HCT116 (cell line): Measurements from ENCODE around the gene TRAF3IP1. TPM values are rescaled to one million over a fixed set of nuclear protein-coding genes. Genes with fewer than 3 reads are reported as not detected.

Experiments
- ATAC-seq: fragments of 200-7000 bp; cut with Tn5 transposase; 2 replicates; pipeline ENCODE4 v1.9.1; 2020; ENCODE audit warnings: mild to moderate bottlenecking, moderate library complexity
- BruUV-seq: library from RNA; stranded (reverse); fragments of 400-500 nt; replicated peaks from 2 replicates; lab custom pipeline; 2021; lab: Mats Ljungman, UMichigan
- CTCF ChIA-PET: fragments of 300-600 bp; sonication (Branson Sonifier 250); formaldehyde crosslinking; loops from one replicate; lab custom pipeline; 2021; ENCODE audit warnings: antibody characterized with exemption; lab: Charles Lee
- POLR2A ChIA-PET: fragments of 300-600, 350-600 bp; sonication (Branson Sonifier 250); formaldehyde crosslinking; loops from one replicate; lab custom pipeline; 2021; ENCODE audit warnings: antibody characterized with exemption; lab: Charles Lee
- RAD21 ChIA-PET, 2 experiments: fragments of 300-600 bp; sonication (Branson Sonifier 250); formaldehyde crosslinking; loops; one replicate each; lab custom pipeline; 2023; ENCODE audit warnings: low total read pairs in 2 of 2; ENCODE audit not compliant: uncharacterized antibody in 2 of 2, unreplicated experiment in 2 of 2, low non-redundant PET in 1 of 2; lab: Charles Lee
- DNase-seq: peaks from one replicate; pipeline ENCODE4 v3.0.0-alpha.2; 2010; ENCODE audit warnings: low read depth, low spot score
- H2AFZ ChIP-seq: fragments of 200-600 bp; shearing (Covaris generic), sonication (generic); 2 replicates; pipeline ENCODE4 v1.6.1; 2017; ENCODE audit warnings: low read depth, mixed run types, mixed read lengths, antibody characterized with exemption, low read length; ENCODE audit not compliant: poor library complexity, severe bottlenecking
- H3K27ac ChIP-seq: 2 replicates; pipeline ENCODE4 v1.5.1; 2012; ENCODE audit warnings: low read depth, low read length
- H3K27me3 ChIP-seq: fragments of 200-600 bp; sonication (generic); 2 replicates; pipeline ENCODE4 v1.6.1; 2016; ENCODE audit warnings: mixed run types, low read length, mixed read lengths; ENCODE audit not compliant: insufficient read depth
- H3K36me3 ChIP-seq, 2 experiments: fragments of 200-500 bp in 1 of 2; fragments of 200-600 bp in 1 of 2; sonication (Bioruptor generic) in 1 of 2; sonication (generic) in 1 of 2; 2 replicates each; pipeline versions ENCODE4 v1.5.1 to v1.6.1; 2014 to 2016; ENCODE audit warnings: low read length in 2 of 2, inconsistent platforms in 1 of 2, mixed read lengths in 1 of 2, mixed run types in 1 of 2; ENCODE audit not compliant: insufficient read depth in 2 of 2, control insufficient read depth in 1 of 2
- H3K4me1 ChIP-seq, 2 experiments: fragments of 200-600 bp in 1 of 2; sonication (generic) in 1 of 2; 2 replicates each; pipeline versions ENCODE4 v1.5.1 to v1.6.1; 2012 to 2017; ENCODE audit warnings: low read length in 2 of 2, inconsistent platforms in 1 of 2, mild to moderate bottlenecking in 1 of 2, mixed read lengths in 1 of 2, mixed run types in 1 of 2, moderate library complexity in 1 of 2; ENCODE audit not compliant: insufficient read depth in 2 of 2, control insufficient read depth in 1 of 2
- H3K4me2 ChIP-seq: fragments of 200-600 bp; sonication (generic); 2 replicates; pipeline ENCODE4 v1.6.1; 2017; ENCODE audit warnings: mixed run types, low read length, mixed read lengths
- H3K4me3 ChIP-seq, 2 experiments: fragments of 200-600 bp in 1 of 2; sonication (generic) in 1 of 2; replicated peaks in 1 of 2; 2 replicates each; pipeline ENCODE4 v1.5.1; 2011 to 2016; ENCODE audit warnings: low read length in 2 of 2, control low read depth in 1 of 2, low read depth in 1 of 2, mild to moderate bottlenecking in 1 of 2, mixed read lengths in 1 of 2, mixed run types in 1 of 2
- H3K79me2 ChIP-seq: fragments of 200-600 bp; sonication (generic); 2 replicates; pipeline ENCODE4 v1.6.1; 2017; ENCODE audit warnings: mild to moderate bottlenecking, mixed run types, low read length, moderate library complexity, mixed read lengths; ENCODE audit not compliant: insufficient read depth
- H3K9ac ChIP-seq: fragments of 200-600 bp; sonication (generic); 2 replicates; pipeline ENCODE4 v1.6.1; 2016; ENCODE audit warnings: low read length, mixed read lengths
- H3K9me2 ChIP-seq: fragments of 200-600 bp; sonication (generic), shearing (Covaris generic); 2 replicates; pipeline ENCODE4 v1.6.1; 2017; ENCODE audit warnings: mixed run types, mild to moderate bottlenecking, moderate library complexity; ENCODE audit not compliant: insufficient read depth
- H3K9me3 ChIP-seq, 2 experiments: fragments of 200-500 bp in 1 of 2; fragments of 200-600 bp in 1 of 2; sonication (Bioruptor generic) in 1 of 2; sonication (generic) in 1 of 2; 2 replicates each; pipeline ENCODE4 v1.6.1; 2014 to 2017; ENCODE audit warnings: low read length in 2 of 2, mixed read lengths in 2 of 2, inconsistent platforms in 1 of 2, low read depth in 1 of 2, mild to moderate bottlenecking in 1 of 2, mixed run types in 1 of 2, moderate library complexity in 1 of 2; ENCODE audit not compliant: control insufficient read depth in 1 of 2, insufficient read depth in 1 of 2
- H4K20me1 ChIP-seq: fragments of 200-600 bp; sonication (generic), shearing (Covaris generic); 2 replicates; pipeline ENCODE4 v1.6.1; 2017; ENCODE audit warnings: mixed run types, mild to moderate bottlenecking, moderate library complexity; ENCODE audit not compliant: insufficient read depth
- CBX3 ChIP-seq: IDR thresholded peaks from 2 replicates; pipeline ENCODE4 v1.6.1; 2012; ENCODE audit warnings: low read depth
- CEBPB ChIP-seq: IDR thresholded peaks from 2 replicates; pipeline ENCODE4 v1.6.1; 2012; ENCODE audit warnings: low read depth
- CTCF ChIP-seq, 3 experiments: fragments of 200-600 bp in 1 of 3; sonication (generic) in 1 of 3; IDR thresholded peaks in 2 of 3; conservative IDR thresholded peaks in 1 of 3; 2 replicates each; pipeline ENCODE4 v1.5.1; 2012 to 2017; ENCODE audit warnings: low read depth in 2 of 3, low read length in 2 of 3, antibody characterized with exemption in 1 of 3, borderline replicate concordance in 1 of 3, control low read depth in 1 of 3, mild to moderate bottlenecking in 1 of 3, mixed read lengths in 1 of 3, mixed run types in 1 of 3, moderate library complexity in 1 of 3; ENCODE audit not compliant: insufficient read depth in 1 of 3
- EGR1 ChIP-seq: IDR thresholded peaks from 2 replicates; pipeline ENCODE4 v1.6.1; 2012; ENCODE audit warnings: low read depth
- ELF1 ChIP-seq: IDR thresholded peaks from 2 replicates; pipeline ENCODE4 v1.6.1; 2012; ENCODE audit warnings: low read depth, borderline replicate concordance
- EZH2 ChIP-seq: fragments of 200-600 bp; sonication (generic); IDR thresholded peaks from 2 replicates; pipeline ENCODE4 v1.6.1; 2017; ENCODE audit warnings: antibody characterized with exemption, mixed run types
- FOSL1 ChIP-seq: IDR thresholded peaks from 2 replicates; pipeline ENCODE4 v1.6.1; 2012; ENCODE audit warnings: low read depth
- MAX ChIP-seq: IDR thresholded peaks from 2 replicates; pipeline ENCODE4 v1.6.1; 2012
- POLR2A ChIP-seq: IDR thresholded peaks from 2 replicates; pipeline ENCODE4 v1.7.0; 2011; ENCODE audit warnings: borderline replicate concordance; ENCODE audit not compliant: insufficient read depth, insufficient read length; ENCODE audit errors: extremely low read depth
- POLR2AphosphoS5 ChIP-seq: IDR thresholded peaks from 2 replicates; pipeline ENCODE4 v1.6.1; 2011; ENCODE audit warnings: mild to moderate bottlenecking, low read depth, low read length, moderate library complexity
- RAD21 ChIP-seq: IDR thresholded peaks from 2 replicates; pipeline ENCODE4 v1.6.1; 2012; ENCODE audit warnings: low read depth, mild to moderate bottlenecking
- REST ChIP-seq: IDR thresholded peaks from 2 replicates; pipeline ENCODE4 v1.6.1; 2012; ENCODE audit warnings: low read depth
- SIN3A ChIP-seq: IDR thresholded peaks from 2 replicates; pipeline ENCODE4 v1.6.1; 2012; ENCODE audit warnings: low read depth
- SP1 ChIP-seq: IDR thresholded peaks from 2 replicates; pipeline ENCODE4 v1.6.1; 2012; ENCODE audit warnings: low read depth
- SRF ChIP-seq: IDR thresholded peaks from 2 replicates; pipeline ENCODE4 v1.6.1; 2012; ENCODE audit warnings: low read depth
- YY1 ChIP-seq: IDR thresholded peaks from 2 replicates; pipeline ENCODE4 v1.6.1; 2011; ENCODE audit warnings: low read length, low read depth, moderate library complexity, mild to moderate bottlenecking; ENCODE audit not compliant: insufficient replicate concordance; ENCODE audit errors: extremely low read depth
- ZBTB33 ChIP-seq: IDR thresholded peaks from 2 replicates; pipeline ENCODE4 v1.6.1; 2011; ENCODE audit warnings: mild to moderate bottlenecking, low read length, moderate library complexity; ENCODE audit not compliant: insufficient replicate concordance; ENCODE audit errors: extremely low read depth
- ZFX ChIP-seq: fragments of 450-650 bp; IDR thresholded peaks from 2 replicates; pipeline ENCODE4 v1.6.1; 2017
- ZNF274 ChIP-seq: fragments of 200-500 bp; sonication (Bioruptor generic); IDR thresholded peaks from 2 replicates; pipeline ENCODE4 v1.6.1; 2014; ENCODE audit warnings: mild to moderate bottlenecking, low read depth, low read length, inconsistent platforms
- intact Hi-C: fragments of 100-400 bp; cut with micrococcal nuclease; formaldehyde crosslinking; loops from 2 replicates; pipeline ENCODE4 v1.10.0; 2022
- total RNA-seq: library from RNA; stranded (reverse); gene quantifications from one replicate; pipeline ENCODE4 v1.2.1, GENCODE V29; 2021; ENCODE audit not compliant: unreplicated experiment

TRAF3IP1 gene
- total RNA-seq, 1 experiment from 2014 or later, result 19.4 TPM

- no peak for TF ChIP-seq REST
- no peak for TF ChIP-seq FOSL1
- TF ChIP-seq YY1, result no peak
These were observed 21.2 kb downstream of the TRAF3IP1 start (continued) for GRCh38 chr2:238341536-238341935.

- DNase-seq (no peak), ATAC-seq (no peak)
- POLR2A ChIA-PET, result no interaction called here
- Histone ChIP-seq H3K9ac (no peak overlapping the region), H3K9me3 (no peaks in the 10 kb centered on the region), H3K27ac (no peak overlapping the region), H3K4me3 (no peak overlapping the region), H3K27me3 (no peaks in the 10 kb centered on the region), H3K4me1 (no peaks in the 10 kb centered on the region), H3K79me2 (no peaks in the 10 kb centered on the region; the same call in 1 of the 2 replicates), H3K36me3 (no peaks in the 10 kb centered on the region; a peak in 1 of 4 replicates), H3K9me2 (no peaks in the 10 kb centered on the region), H2AFZ (no peak overlapping the region), H4K20me1 (no peaks in the 10 kb centered on the region), H3K4me2 (no peak overlapping the region)
- RAD21 ChIA-PET, result no interaction called here
- intact Hi-C loops, result no loop called here
- TF ChIP-seq POLR2A (no peak), EZH2 (no peak), ZFX (no peak), CTCF (IDR thresholded peaks at IDR 0.05 in 2 of 3, conservative IDR thresholded peaks at IDR 0.05 in 1 of 3; ENCODE audit: borderline replicate concordance in 1 of 3, insufficient read depth in 1 of 3, low read depth in 2 of 3, low read length in 2 of 3) (no peak), RAD21 (no peak), POLR2AphosphoS5 (no peak), FOSL1 (no peak), SRF (no peak), SIN3A (no peak), CEBPB (no peak), CBX3 (no peak), EGR1 (no peak), MAX (no peak), ZNF274 (no peak), YY1 (no peak), SP1 (no peak), ZBTB33 (no peak), ELF1 (no peak)
- CTCF ChIA-PET, result no interaction called here
- BruUV-seq, result no TSS peak
These were observed 23.7 kb downstream of the TRAF3IP1 start for GRCh38 chr2:238344035-238344434.
